ENCODE results near the gene ASPN. TPM values are rescaled to one million over a fixed set of nuclear protein-coding genes. Genes with fewer than 3 reads are reported as not detected.

The ASPN gene
- total RNA-seq, 6 experiments from 2014 or later: 3.8 to 13.3 (median 10.4) TPM

DNA sequence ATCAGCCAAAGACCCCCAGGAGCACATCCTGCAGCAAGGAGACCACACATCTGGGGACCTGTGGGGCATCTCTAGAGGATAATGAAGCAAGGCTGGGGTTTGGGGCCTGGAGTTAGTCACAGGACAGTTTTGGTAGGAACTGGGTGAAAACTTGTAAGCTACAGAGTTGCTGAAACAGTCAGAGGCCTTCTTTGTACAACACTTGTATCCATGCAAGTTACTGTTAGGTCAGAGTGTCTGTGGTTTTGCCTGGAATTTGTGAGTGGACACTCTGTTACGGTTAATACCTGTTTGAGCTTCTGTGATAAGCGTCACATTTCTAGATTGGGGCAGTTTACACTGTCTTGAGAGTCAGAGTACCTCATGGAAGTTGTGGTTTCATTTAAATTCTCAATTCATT is 22.6 kb upstream of the ASPN start:
- H3K4me3 ChIP-seq: no peak overlapping the region
- no peak overlapping the region for H3K27ac ChIP-seq
- intact Hi-C loops (cut with DNase I): loop anchor here in 1 of 2 donors (10.0 kb wide), 1 partner anchor 130 kb away; no protein-coding TSS in a partner anchor
- no peaks in the 10 kb centered on the region for H3K9me3 ChIP-seq
- peaks cover 0 to 4% (median 0%) of the 10 kb centered on the region in 4 donors for H3K4me1 ChIP-seq
- 100% methylated on average over 2 of the region's 2 CpGs for WGBS (ENCODE audit: insufficient coverage, low coverage, low lambda C conversion rate, missing lambda C conversion rate)
- no peaks in the 10 kb centered on the region for H3K27me3 ChIP-seq
- ATAC-seq: no peak
- H3K36me3 ChIP-seq: no peaks in the 10 kb centered on the region
- no peak for DNase-seq
- TF ChIP-seq, protein P1, sequence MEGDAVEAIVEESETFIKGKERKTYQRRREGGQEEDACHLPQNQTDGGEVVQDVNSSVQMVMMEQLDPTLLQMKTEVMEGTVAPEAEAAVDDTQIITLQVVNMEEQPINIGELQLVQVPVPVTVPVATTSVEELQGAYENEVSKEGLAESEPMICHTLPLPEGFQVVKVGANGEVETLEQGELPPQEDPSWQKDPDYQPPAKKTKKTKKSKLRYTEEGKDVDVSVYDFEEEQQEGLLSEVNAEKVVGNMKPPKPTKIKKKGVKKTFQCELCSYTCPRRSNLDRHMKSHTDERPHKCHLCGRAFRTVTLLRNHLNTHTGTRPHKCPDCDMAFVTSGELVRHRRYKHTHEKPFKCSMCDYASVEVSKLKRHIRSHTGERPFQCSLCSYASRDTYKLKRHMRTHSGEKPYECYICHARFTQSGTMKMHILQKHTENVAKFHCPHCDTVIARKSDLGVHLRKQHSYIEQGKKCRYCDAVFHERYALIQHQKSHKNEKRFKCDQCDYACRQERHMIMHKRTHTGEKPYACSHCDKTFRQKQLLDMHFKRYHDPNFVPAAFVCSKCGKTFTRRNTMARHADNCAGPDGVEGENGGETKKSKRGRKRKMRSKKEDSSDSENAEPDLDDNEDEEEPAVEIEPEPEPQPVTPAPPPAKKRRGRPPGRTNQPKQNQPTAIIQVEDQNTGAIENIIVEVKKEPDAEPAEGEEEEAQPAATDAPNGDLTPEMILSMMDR (IDR thresholded peaks at IDR 0.05): no peak
- TF ChIP-seq POLR2A (IDR thresholded peaks at IDR 0.05): no peak

DNA sequence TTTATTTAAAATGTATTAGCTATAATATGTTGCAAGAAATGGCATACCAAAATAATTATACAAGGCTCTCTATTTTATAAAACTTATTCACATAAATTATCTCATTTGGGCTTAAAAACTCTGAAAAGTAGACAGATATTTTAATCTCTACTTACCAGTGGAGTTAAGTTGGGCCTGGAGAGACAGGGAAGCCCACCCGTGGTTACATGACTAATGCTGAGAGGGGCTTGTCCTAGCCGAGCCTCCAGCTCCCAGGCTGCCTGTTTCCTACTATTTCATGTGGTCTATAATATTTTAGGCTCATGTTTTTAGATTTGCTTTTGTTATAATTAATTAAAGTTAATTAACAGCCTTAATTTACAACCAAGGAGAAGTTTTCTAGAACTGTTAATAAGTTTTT is 20.9 kb upstream of the ASPN start:
- Histone ChIP-seq H3K4me1 (peaks cover 0 to 4% (median 0%) of the 10 kb centered on the region in 4 donors), H3K27me3 (no peaks in the 10 kb centered on the region), H3K36me3 (no peaks in the 10 kb centered on the region), H3K9me3 (no peaks in the 10 kb centered on the region), H3K4me3 (no peak overlapping the region), H3K27ac (no peak overlapping the region)
- 72% methylated on average over 2 of the region's 2 CpGs for WGBS (ENCODE audit: insufficient coverage, low coverage, low lambda C conversion rate, missing lambda C conversion rate)
- intact Hi-C loops (cut with DNase I): loop anchor here in 1 of 2 donors (10.0 kb wide), 1 partner anchor 132 kb away; no protein-coding TSS in a partner anchor
- TF ChIP-seq, protein P1 (IDR thresholded peaks at IDR 0.05): no peak
- no peak for TF ChIP-seq POLR2A (IDR thresholded peaks at IDR 0.05)
- no peak for ATAC-seq
- DNase-seq: no peak

DNA sequence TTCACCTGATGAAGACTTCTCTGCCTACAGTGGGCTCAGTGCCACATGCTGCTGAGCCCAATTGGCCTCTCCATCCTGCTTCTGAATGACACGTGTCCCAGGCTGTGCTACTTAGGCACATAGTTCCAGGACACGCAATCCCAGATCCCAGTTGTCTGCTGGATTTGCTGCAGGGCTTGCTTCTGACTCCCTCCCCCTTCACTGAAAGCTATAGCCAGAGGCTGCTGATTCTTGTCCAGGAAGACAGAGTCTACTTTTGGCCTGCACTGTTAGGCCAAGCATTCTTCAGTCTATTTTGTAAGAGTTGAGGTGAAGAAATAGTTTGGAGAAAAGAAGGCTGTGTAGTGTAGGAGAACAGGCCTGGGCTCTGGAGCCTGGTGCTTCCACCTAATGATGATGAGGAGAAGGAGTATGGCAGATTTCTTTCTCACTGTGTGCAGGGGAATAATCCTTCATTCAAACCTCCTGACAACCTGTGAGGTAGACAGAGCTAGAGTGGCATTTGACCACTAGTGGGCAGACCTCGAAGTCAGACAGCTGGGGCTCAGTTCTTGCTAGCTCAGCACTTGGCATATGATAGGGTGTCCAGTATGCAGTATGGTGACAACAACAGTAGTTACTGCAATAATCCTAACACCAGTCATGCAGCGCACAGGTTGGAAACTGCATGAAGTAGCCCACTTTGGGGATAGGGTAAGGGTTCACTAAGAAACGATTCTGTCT is 19.5 kb upstream of the ASPN start:
- peak; percentile 96 to 99 (median 98) for ATAC-seq

DNA sequence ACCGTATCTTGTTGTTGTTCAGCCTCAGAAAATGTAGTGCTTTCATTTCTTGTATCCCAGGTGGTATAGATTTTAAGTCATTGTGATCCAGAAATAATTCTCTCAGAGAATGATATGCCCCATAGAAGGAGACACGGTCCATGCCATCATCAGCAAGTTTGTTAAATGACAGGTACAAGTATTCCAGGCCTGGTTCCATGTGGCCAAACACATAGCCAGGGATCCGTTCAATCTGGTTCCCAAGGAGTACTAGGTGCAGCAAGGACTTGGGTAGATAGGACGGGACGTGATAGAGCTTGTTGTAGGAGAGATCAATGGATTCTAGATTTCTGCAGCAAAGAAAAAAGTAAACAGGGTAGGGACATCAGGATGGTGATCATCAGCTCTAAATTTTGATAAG is 18.4 kb upstream of the ASPN start:
- H3K36me3 ChIP-seq: no peaks in the 10 kb centered on the region
- H3K27ac ChIP-seq: no peak overlapping the region
- H3K9me3 ChIP-seq: no peaks in the 10 kb centered on the region
- no peak overlapping the region for H3K4me3 ChIP-seq
- ATAC-seq (no peak), DNase-seq (no peak)
- intact Hi-C loops (cut with DNase I): loop anchor here in 1 of 2 donors (10.0 kb wide), 1 partner anchor 134 kb away; no protein-coding TSS in a partner anchor
- no peak for TF ChIP-seq POLR2A (IDR thresholded peaks at IDR 0.05)
- H3K27me3 ChIP-seq: no peaks in the 10 kb centered on the region
- H3K4me1 ChIP-seq: peaks cover 0 to 4% (median 0%) of the 10 kb centered on the region in 4 donors
- 100% methylated on average over 2 of the region's 5 CpGs for WGBS (ENCODE audit: insufficient coverage, low coverage, low lambda C conversion rate, missing lambda C conversion rate)

More for the DNA sequence above, 19.5 kb upstream of the ASPN start:
- Histone ChIP-seq H3K36me3 (no peaks in the 10 kb centered on the region), H3K4me3 (no peak overlapping the region), H3K9me3 (no peaks in the 10 kb centered on the region), H3K4me1 (peaks cover 0 to 4% (median 0%) of the 10 kb centered on the region in 4 donors), H3K27me3 (no peaks in the 10 kb centered on the region), H3K27ac (no peak overlapping the region)
- WGBS (ENCODE audit: insufficient coverage, low coverage, low lambda C conversion rate, missing lambda C conversion rate): 56% methylated on average over 2 of the region's 5 CpGs
- TF ChIP-seq, protein P1 (IDR thresholded peaks at IDR 0.05): peak; percentile 54 to 67 (median 60)
- no peak for TF ChIP-seq POLR2A (IDR thresholded peaks at IDR 0.05)
- intact Hi-C loops (cut with DNase I): loop anchor here in 1 of 2 donors (10.0 kb wide), 1 partner anchor 133 kb away; no protein-coding TSS in a partner anchor
- peak in 2 of 3 donors; percentile 29 to 60 for DNase-seq

DNA sequence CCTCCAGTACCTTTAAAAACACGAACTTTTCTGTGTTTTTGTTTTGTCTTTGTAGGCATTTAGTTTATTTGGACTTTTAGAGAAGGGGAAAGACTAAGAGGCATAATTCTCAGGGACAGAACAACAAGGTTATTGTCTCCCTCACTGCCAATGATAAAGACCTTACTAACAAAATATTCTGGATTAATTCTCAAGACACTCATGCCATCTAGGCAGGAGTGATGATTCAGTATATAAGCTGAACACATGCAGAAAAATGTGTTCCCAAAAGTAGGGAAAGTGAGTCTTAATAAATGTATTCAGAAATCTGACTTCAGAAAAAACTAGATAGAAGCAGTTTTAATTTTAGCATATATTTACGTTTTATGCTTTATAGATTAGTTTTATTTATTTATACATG is 17.4 kb upstream of the ASPN start:
- TF ChIP-seq, protein P1 (IDR thresholded peaks at IDR 0.05): no peak
- TF ChIP-seq POLR2A (IDR thresholded peaks at IDR 0.05): no peak
- H3K4me3 ChIP-seq: no peak overlapping the region
- no peaks in the 10 kb centered on the region for H3K27me3 ChIP-seq
- DNase-seq (no peak), ATAC-seq (no peak)
- peaks cover 0 to 4% (median 0%) of the 10 kb centered on the region in 4 donors for H3K4me1 ChIP-seq
- WGBS (ENCODE audit: insufficient coverage, low coverage, low lambda C conversion rate, missing lambda C conversion rate): 55% methylated on average over 2 of the region's 2 CpGs
- no peak overlapping the region for H3K27ac ChIP-seq
- intact Hi-C loops (cut with DNase I): loop anchor here in 1 of 2 donors (10.0 kb wide), 1 partner anchor 135 kb away; no protein-coding TSS in a partner anchor
- no peaks in the 10 kb centered on the region for H3K9me3 ChIP-seq
- no peaks in the 10 kb centered on the region for H3K36me3 ChIP-seq
